MM.1S (cell line): ENCODE measurements around the gene SETD2.
"Not testable (repeated sequence)": the region's sequence is repeated elsewhere in the genome, so short reads cannot be mapped to it uniquely, and the experiment has no call there.

Source experiments
- DNase-seq: peaks from one replicate; pipeline ENCODE4 v3.0.0-alpha.2; 2015
- H2AFZ ChIP-seq: fragments of 300-600 bp; sonication (generic); 2 replicates; pipeline ENCODE4 v1.6.0; 2016; ENCODE audit warnings: antibody characterized with exemption, low read length
- H3F3A ChIP-seq: fragments of 300-600 bp; sonication (generic); 2 replicates; pipeline ENCODE4 v1.6.1; 2016; ENCODE audit warnings: mild to moderate bottlenecking, antibody characterized with exemption, low read length, moderate library complexity, mixed read lengths; ENCODE audit not compliant: insufficient read depth
- H3K27ac ChIP-seq: fragments of 300-600 bp; sonication (generic); 2 replicates; pipeline ENCODE4 v1.5.1; 2016; ENCODE audit warnings: mild to moderate bottlenecking, low read length
- H3K27me3 ChIP-seq: fragments of 300-600 bp; sonication (generic); replicated peaks from 2 replicates; pipeline ENCODE4 v1.6.0; 2016; ENCODE audit warnings: low read length; ENCODE audit not compliant: insufficient read depth
- H3K36me3 ChIP-seq: fragments of 300-600 bp; sonication (generic); replicated peaks from 2 replicates; pipeline ENCODE4 v1.6.1; 2016; ENCODE audit warnings: mild to moderate bottlenecking, low read length, mixed read lengths; ENCODE audit not compliant: insufficient read depth
- H3K4me1 ChIP-seq: fragments of 300-600 bp; sonication (generic); 2 replicates; pipeline ENCODE4 v1.6.1; 2016; ENCODE audit warnings: low read length, mixed read lengths
- H3K4me2 ChIP-seq: fragments of 300-600 bp; sonication (generic); 2 replicates; pipeline ENCODE4 v1.6.0; 2016; ENCODE audit warnings: low read depth, low read length
- H3K4me3 ChIP-seq: fragments of 300-600 bp; sonication (generic); 2 replicates; pipeline ENCODE4 v1.5.1; 2016; ENCODE audit warnings: low read length, mixed read lengths
- H3K79me2 ChIP-seq: fragments of 300-600 bp; sonication (generic); 2 replicates; pipeline ENCODE4 v1.6.1; 2016; ENCODE audit warnings: mixed run types, low read length, mixed read lengths
- H3K9ac ChIP-seq: fragments of 300-600 bp; sonication (generic); 2 replicates; pipeline ENCODE4 v1.6.1; 2016; ENCODE audit warnings: low read length, mixed read lengths
- H3K9me2 ChIP-seq: fragments of 300-600 bp; sonication (generic); replicated peaks from 2 replicates; pipeline ENCODE4 v1.6.1; 2016; ENCODE audit warnings: mild to moderate bottlenecking, low read length, mixed read lengths; ENCODE audit not compliant: insufficient read depth
- H3K9me3 ChIP-seq: fragments of 300-600 bp; sonication (generic); replicated peaks from 2 replicates; pipeline ENCODE4 v1.6.1; 2016; ENCODE audit warnings: mild to moderate bottlenecking, low read length, mixed read lengths; ENCODE audit not compliant: insufficient read depth
- H4K20me1 ChIP-seq: fragments of 300-600 bp; sonication (generic); 2 replicates; pipeline ENCODE4 v1.6.1; 2016; ENCODE audit warnings: mild to moderate bottlenecking, low read length, moderate library complexity, mixed read lengths; ENCODE audit not compliant: insufficient read depth
- EZH2 ChIP-seq: fragments of 300-600 bp; sonication (generic); optimal IDR thresholded peaks from 2 replicates; pipeline ENCODE3; 2017; ENCODE audit warnings: low read depth, mild to moderate bottlenecking, antibody characterized with exemption, low read length, mixed read lengths
- EZH2phosphoT487 ChIP-seq: fragments of 300-600 bp; sonication (generic); IDR thresholded peaks from 2 replicates; pipeline ENCODE4 v1.6.1; 2018; ENCODE audit warnings: antibody characterized with exemption, low read length
- TF ChIP-seq, protein P1 (sequence below): fragments of 300-600 bp; sonication (generic); IDR thresholded peaks from 2 replicates; pipeline ENCODE4 v1.5.1; 2016; ENCODE audit warnings: antibody characterized with exemption, low read length, mixed read lengths

SETD2 gene

DNA sequence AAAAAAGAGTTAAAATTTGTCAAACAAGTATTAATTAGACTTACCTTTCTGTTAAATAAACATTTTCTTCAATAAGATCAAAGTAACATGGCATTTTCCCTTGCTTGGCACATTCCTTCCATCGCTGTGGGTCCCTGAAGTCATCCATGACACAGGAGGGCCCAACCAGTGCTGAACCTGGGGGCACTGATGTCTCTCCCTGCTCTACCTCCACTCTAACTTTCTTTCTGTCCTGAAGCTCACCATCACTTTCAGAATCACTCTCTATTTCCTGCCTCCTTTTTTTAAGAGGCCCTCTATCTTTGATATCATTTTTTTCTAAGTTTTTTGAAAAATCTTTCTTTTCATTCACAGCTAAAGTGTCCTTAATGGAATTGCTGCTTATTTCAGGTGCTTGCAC lies 43.8 kb downstream of the SETD2 start:
- Histone ChIP-seq H3K4me1 (no peaks in the 10 kb centered on the region), H3K27ac (no peak overlapping the region), H3K9ac (no peak overlapping the region), H3K79me2 (0 out of 2 replicates have a peak, but pooled peaks cover 4% of the 10 kb centered on the region), H3K4me3 (no peak overlapping the region), H3K36me3 (0 out of 2 replicates have a peak, but pooled peaks cover 6% of the 10 kb centered on the region), H2AFZ (no peak overlapping the region), H3F3A (no peaks in the 10 kb centered on the region), H4K20me1 (no peaks in the 10 kb centered on the region), H3K9me2 (no peaks in the 10 kb centered on the region), H3K27me3 (no peaks in the 10 kb centered on the region), H3K9me3 (no peaks in the 10 kb centered on the region), H3K4me2 (no peak overlapping the region)
- no peak for TF ChIP-seq EZH2phosphoT487
- no peak for TF ChIP-seq EZH2
- TF ChIP-seq, protein P1, sequence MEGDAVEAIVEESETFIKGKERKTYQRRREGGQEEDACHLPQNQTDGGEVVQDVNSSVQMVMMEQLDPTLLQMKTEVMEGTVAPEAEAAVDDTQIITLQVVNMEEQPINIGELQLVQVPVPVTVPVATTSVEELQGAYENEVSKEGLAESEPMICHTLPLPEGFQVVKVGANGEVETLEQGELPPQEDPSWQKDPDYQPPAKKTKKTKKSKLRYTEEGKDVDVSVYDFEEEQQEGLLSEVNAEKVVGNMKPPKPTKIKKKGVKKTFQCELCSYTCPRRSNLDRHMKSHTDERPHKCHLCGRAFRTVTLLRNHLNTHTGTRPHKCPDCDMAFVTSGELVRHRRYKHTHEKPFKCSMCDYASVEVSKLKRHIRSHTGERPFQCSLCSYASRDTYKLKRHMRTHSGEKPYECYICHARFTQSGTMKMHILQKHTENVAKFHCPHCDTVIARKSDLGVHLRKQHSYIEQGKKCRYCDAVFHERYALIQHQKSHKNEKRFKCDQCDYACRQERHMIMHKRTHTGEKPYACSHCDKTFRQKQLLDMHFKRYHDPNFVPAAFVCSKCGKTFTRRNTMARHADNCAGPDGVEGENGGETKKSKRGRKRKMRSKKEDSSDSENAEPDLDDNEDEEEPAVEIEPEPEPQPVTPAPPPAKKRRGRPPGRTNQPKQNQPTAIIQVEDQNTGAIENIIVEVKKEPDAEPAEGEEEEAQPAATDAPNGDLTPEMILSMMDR = no peak
- no peak for DNase-seq

DNA sequence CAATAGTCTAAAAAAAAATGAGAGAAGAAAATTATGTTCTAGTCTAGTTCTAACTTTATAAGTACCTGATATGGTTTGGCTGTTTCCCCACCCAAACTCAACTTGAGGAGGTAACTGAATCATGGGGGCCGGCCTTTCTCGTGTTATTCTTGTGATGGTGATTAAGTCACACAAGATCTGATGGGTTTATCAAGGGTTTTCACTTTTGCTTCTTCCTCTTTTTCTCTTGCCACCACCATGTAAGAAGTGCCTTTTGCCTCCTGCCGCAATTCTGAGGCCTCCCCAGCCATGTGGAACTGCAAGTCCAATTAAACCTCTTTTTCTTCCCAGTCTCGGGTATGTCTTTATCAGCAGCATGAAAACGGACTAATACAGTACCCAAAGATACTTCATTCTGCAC lies 44.5 kb downstream of the SETD2 start:
- not testable (repeated sequence) for H4K20me1 ChIP-seq, H2AFZ ChIP-seq, H3K9me3 ChIP-seq, H3K9me2 ChIP-seq, H3K9ac ChIP-seq, H3K79me2 ChIP-seq, H3K27me3 ChIP-seq, H3K4me2 ChIP-seq, H3F3A ChIP-seq, H3K4me1 ChIP-seq, DNase-seq, H3K4me3 ChIP-seq, H3K27ac ChIP-seq, H3K36me3 ChIP-seq

DNA sequence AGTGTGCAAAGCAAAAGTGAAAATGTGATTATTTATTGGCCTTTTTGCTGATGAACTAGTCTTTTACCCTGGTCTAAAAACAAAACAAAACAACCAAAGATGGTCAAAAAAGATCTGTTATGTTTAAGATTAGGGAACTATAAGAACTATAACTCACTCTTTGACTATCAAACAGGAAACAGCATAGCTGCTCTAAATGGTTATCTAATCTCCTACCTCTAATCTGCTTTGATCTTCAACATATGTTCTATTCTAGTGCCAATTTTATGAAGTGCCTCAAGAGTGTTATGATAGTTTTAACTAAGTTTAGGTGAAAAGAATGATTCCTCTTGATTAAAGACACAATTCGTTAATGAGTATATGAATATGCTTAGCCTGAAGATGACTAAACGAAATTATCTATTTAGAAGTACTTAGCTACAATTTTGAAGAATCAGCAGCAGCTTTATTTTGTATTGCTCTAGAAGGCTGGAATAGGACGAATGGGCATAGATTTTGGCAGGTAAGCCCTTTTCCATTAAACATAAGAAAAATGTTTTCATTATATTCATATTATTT lies 46.0 kb downstream of the SETD2 start:
- no peaks in the 10 kb centered on the region for H3K36me3 ChIP-seq
- H3K27me3 ChIP-seq = no peaks in the 10 kb centered on the region
- no peaks in the 10 kb centered on the region for H4K20me1 ChIP-seq
- 0 out of 2 replicates have a peak, but pooled peaks cover 4% of the 10 kb centered on the region for H3K79me2 ChIP-seq
- no peaks in the 10 kb centered on the region for H3K9me2 ChIP-seq
- no peak overlapping the region for H3K4me3 ChIP-seq
- no peak overlapping the region for H3K9ac ChIP-seq
- no peak overlapping the region for H3K4me2 ChIP-seq
- no peak overlapping the region for H3K27ac ChIP-seq
- H3K9me3 ChIP-seq = no peaks in the 10 kb centered on the region
- no peaks in the 10 kb centered on the region for H3F3A ChIP-seq
- no peak overlapping the region for H2AFZ ChIP-seq
- H3K4me1 ChIP-seq = no peaks in the 10 kb centered on the region
- DNase-seq = no peak
- TF ChIP-seq EZH2 (no peak), EZH2phosphoT487 (no peak)
- TF ChIP-seq, protein P1 = no peak

DNA sequence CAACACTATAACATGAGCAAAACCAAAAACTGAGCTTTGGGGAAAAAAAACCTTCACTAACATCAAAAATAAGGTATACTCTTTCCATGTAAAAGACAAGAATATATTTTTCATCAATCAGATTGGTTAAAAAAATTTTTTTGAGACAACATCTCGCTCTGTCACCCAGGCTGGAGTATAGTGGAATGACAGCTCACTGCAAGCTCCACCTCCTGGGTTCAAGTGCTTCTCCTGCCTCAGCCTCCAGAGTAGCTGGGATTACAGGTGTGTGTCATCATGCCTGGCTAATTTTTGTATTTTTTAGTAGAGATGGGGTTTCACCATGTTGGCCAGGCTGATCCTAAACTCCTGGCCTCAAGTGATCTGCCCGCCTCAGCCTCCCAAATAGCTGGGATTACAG lies 48.4 kb downstream of the SETD2 start:
- H3K9me2 ChIP-seq, H3K79me2 ChIP-seq, H3K36me3 ChIP-seq, H3K9ac ChIP-seq, H3F3A ChIP-seq, H4K20me1 ChIP-seq, H3K4me3 ChIP-seq, H3K4me1 ChIP-seq, H3K9me3 ChIP-seq, DNase-seq, H2AFZ ChIP-seq, H3K4me2 ChIP-seq, H3K27ac ChIP-seq, H3K27me3 ChIP-seq: not testable (repeated sequence)
